IMR-90 (cell line): ENCODE data around the gene RBBP8NL.

Experiments used
- CEBPB ChIP-seq: IDR thresholded peaks from 2 replicates; pipeline ENCODE4 v1.6.1; 2012; ENCODE audit warnings: low read depth, low read length, improper control_type of control experiment
- CTCF ChIP-seq: conservative IDR thresholded peaks from 2 replicates; pipeline ENCODE4 v1.5.1; 2012; ENCODE audit warnings: mild to moderate bottlenecking, low read depth, low read length, improper control_type of control experiment
- MAFK ChIP-seq: IDR thresholded peaks from 2 replicates; pipeline ENCODE4 v1.6.1; 2012; ENCODE audit warnings: low read depth, low read length, improper control_type of control experiment
- MAZ ChIP-seq: IDR thresholded peaks from 2 replicates; pipeline ENCODE4 v1.6.1; 2012; ENCODE audit warnings: low read depth, mild to moderate bottlenecking, low read length, improper control_type of control experiment, moderate library complexity, borderline replicate concordance
- MXI1 ChIP-seq: IDR thresholded peaks from 2 replicates; pipeline ENCODE4 v1.6.1; 2012; ENCODE audit warnings: low read depth, mild to moderate bottlenecking, low read length, moderate library complexity, borderline replicate concordance
- NFE2L2 ChIP-seq: fragments of 150-350 bp; IDR thresholded peaks from 2 replicates; pipeline ENCODE4 v1.6.1; 2016; ENCODE audit warnings: low read depth, mild to moderate bottlenecking, low read length
- POLR2A ChIP-seq: IDR thresholded peaks from 2 replicates; pipeline ENCODE4 v1.6.1; 2012; ENCODE audit warnings: mild to moderate bottlenecking, low read depth, low read length
- SMC3 ChIP-seq: fragments of 150-350 bp; IDR thresholded peaks from 2 replicates; pipeline ENCODE4 v1.6.1; 2016; ENCODE audit warnings: low read depth, mild to moderate bottlenecking, antibody characterized with exemption, low read length, moderate library complexity
- TF ChIP-seq, protein P1 (sequence below): fragments of 150-350 bp; IDR thresholded peaks from 2 replicates; pipeline ENCODE4 v1.6.1; 2016; ENCODE audit warnings: low read depth, mild to moderate bottlenecking, low read length, moderate library complexity, borderline replicate concordance

GRCh38 chr20:62407221-62407992 is 19.9 kb downstream of the RBBP8NL start, which contains the start of gene CABLES2:
- TF ChIP-seq MXI1 (no peak), CTCF (no peak), MAFK (no peak), POLR2A (no peak), SMC3 (no peak), CEBPB (no peak), MAZ (peak; percentile 84; the same call in 1 of the 2 replicates), NFE2L2 (no peak)
- TF ChIP-seq, protein P1, sequence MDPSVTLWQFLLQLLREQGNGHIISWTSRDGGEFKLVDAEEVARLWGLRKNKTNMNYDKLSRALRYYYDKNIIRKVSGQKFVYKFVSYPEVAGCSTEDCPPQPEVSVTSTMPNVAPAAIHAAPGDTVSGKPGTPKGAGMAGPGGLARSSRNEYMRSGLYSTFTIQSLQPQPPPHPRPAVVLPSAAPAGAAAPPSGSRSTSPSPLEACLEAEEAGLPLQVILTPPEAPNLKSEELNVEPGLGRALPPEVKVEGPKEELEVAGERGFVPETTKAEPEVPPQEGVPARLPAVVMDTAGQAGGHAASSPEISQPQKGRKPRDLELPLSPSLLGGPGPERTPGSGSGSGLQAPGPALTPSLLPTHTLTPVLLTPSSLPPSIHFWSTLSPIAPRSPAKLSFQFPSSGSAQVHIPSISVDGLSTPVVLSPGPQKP = no peak
